ENCODE measurements around the gene LIN54.
"Not testable (repeated sequence)": the region's sequence is repeated elsewhere in the genome, so short reads cannot be mapped to it uniquely, and the experiment has no call there.

The LIN54 gene

GRCh38 chr4:83009529-83009928 is 1.1 kb downstream of the LIN54 start:
- peak overlapping the region; percentile 91 for H3K4me3 ChIP-seq (replicated peaks; ENCODE audit: low read depth, low read length)
- TF ChIP-seq, protein P1, sequence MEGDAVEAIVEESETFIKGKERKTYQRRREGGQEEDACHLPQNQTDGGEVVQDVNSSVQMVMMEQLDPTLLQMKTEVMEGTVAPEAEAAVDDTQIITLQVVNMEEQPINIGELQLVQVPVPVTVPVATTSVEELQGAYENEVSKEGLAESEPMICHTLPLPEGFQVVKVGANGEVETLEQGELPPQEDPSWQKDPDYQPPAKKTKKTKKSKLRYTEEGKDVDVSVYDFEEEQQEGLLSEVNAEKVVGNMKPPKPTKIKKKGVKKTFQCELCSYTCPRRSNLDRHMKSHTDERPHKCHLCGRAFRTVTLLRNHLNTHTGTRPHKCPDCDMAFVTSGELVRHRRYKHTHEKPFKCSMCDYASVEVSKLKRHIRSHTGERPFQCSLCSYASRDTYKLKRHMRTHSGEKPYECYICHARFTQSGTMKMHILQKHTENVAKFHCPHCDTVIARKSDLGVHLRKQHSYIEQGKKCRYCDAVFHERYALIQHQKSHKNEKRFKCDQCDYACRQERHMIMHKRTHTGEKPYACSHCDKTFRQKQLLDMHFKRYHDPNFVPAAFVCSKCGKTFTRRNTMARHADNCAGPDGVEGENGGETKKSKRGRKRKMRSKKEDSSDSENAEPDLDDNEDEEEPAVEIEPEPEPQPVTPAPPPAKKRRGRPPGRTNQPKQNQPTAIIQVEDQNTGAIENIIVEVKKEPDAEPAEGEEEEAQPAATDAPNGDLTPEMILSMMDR (IDR thresholded peaks at IDR 0.05; ENCODE audit: insufficient read depth, low read length, poor library complexity, severe bottlenecking) = no peak
- no peak for DNase-seq (ENCODE audit: extremely low read depth, insufficient read length)
- no peaks in the 10 kb centered on the region for H3K27me3 ChIP-seq (replicated peaks; ENCODE audit: control insufficient read depth, insufficient read depth, low read length)
- no peaks in the 10 kb centered on the region for H3K36me3 ChIP-seq (ENCODE audit: control insufficient read depth, insufficient read depth, low read length)

- DNase-seq (ENCODE audit: extremely low read depth, insufficient read length); H3K27me3 ChIP-seq (replicated peaks; ENCODE audit: control insufficient read depth, insufficient read depth, low read length); H3K36me3 ChIP-seq (ENCODE audit: control insufficient read depth, insufficient read depth, low read length): not testable (repeated sequence)
These were observed 7.4 kb downstream of the LIN54 start for GRCh38 chr4:83003044-83003791.

DNA sequence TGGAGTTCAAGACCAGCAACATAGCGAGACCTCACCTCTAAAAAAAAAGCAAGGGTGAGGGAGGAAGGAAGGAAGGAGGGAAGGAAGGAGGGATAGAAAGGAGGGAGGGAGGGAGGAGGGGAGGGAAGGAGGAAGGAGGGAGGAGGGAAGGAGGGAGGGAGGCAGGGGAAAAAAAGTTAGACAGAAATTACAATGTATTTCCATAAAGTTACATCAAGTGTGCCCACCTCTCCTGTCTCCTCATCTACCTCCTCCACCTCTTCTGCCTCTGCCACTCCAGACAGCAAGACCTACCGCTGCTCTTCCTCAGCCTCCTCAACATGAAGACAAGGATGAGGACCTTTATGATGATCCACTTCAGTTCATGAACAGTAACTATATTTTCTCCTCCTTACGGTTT is 8.3 kb downstream of the LIN54 start:
- Histone ChIP-seq H3K27me3 (replicated peaks; ENCODE audit: control insufficient read depth, insufficient read depth, low read length) (no peaks in the 10 kb centered on the region), H3K36me3 (ENCODE audit: control insufficient read depth, insufficient read depth, low read length) (no peaks in the 10 kb centered on the region), H3K4me3 (replicated peaks; ENCODE audit: low read depth, low read length) (no peak overlapping the region)
- no peak for DNase-seq (ENCODE audit: extremely low read depth, insufficient read length)
- TF ChIP-seq, protein P1 (IDR thresholded peaks at IDR 0.05; ENCODE audit: insufficient read depth, low read length, poor library complexity, severe bottlenecking) = no peak

More at GRCh38 chr4:83003044-83003791, 7.4 kb downstream of the LIN54 start:
- not testable (repeated sequence) for H3K4me3 ChIP-seq (replicated peaks; ENCODE audit: low read depth, low read length)

- Histone ChIP-seq H3K4me3 (replicated peaks; ENCODE audit: low read depth, low read length) (no peak overlapping the region), H3K36me3 (ENCODE audit: control insufficient read depth, insufficient read depth, low read length) (no peaks in the 10 kb centered on the region), H3K27me3 (replicated peaks; ENCODE audit: control insufficient read depth, insufficient read depth, low read length) (no peaks in the 10 kb centered on the region)
- DNase-seq (ENCODE audit: extremely low read depth, insufficient read length) = no peak
- TF ChIP-seq, protein P1 (IDR thresholded peaks at IDR 0.05; ENCODE audit: insufficient read depth, low read length, poor library complexity, severe bottlenecking) = no peak
These were observed 11.7 kb downstream of the LIN54 start for GRCh38 chr4:82998898-82999297.

DNA sequence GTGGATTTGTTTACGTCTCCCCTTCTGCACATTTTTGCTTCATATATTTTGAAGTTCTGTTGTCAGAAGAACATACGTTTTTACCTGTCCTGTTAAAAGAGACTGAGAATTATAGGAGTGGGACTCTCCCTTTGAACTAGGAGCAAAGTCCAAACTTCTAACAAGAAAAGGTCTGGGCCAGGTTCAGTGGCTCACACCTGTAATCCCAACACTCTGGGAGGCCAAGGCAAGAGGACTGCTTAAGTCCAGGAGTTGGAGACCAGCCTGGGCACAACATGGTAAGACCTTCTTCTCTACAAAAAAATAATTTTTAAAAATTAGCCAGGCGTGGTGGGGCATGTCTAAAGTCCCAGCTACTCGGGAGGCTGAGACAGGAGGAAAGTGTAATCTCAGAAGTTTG is 15.8 kb downstream of the LIN54 start:
- TF ChIP-seq, protein P1 (IDR thresholded peaks at IDR 0.05; ENCODE audit: insufficient read depth, low read length, poor library complexity, severe bottlenecking) = no peak
- no peaks in the 10 kb centered on the region for H3K27me3 ChIP-seq (replicated peaks; ENCODE audit: control insufficient read depth, insufficient read depth, low read length)
- no peaks in the 10 kb centered on the region for H3K36me3 ChIP-seq (ENCODE audit: control insufficient read depth, insufficient read depth, low read length)
- DNase-seq (ENCODE audit: extremely low read depth, insufficient read length) = no peak
- no peak overlapping the region for H3K4me3 ChIP-seq (replicated peaks; ENCODE audit: low read depth, low read length)

DNA sequence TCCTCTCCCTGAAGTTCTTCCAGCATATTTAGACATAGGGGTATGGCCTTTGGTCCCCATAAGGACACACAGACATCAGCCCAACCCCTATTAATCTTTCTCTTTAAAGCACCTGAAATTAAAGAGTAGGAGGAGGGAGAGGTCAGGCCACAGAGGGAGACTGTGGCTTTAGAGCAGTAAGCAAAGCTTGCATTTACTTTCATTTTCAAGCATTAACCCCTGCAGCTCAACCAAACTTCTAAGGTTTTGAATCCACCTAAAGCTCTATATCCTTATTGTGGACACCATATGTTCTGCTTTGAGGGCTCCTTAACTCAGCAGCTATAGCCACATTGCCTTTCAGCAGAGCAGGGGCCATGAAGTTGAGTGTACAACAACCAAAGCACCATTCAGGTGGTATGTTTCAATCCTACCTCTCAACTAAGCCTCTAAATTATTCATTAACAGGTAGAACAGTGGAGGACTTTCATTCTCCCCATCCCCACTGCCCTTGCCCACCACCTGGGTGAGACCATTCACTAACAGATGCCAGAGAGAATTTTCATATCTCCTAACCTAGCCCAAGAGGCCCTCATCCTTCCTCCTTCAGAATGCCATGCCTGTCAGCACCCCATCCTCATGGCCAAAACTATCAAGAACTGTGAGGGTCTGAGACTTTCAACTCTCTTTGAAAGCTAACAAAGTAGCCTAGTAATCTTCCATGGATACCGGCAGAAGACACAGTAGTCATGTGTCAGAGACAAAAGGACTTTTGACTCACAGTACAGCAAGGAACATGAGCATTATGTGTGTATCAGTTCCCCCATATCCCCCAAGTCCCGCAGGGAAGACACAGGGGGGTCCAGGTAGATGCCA is 20.8 kb downstream of the LIN54 start:
- Histone ChIP-seq H3K36me3 (ENCODE audit: control insufficient read depth, insufficient read depth, low read length) (no peaks in the 10 kb centered on the region), H3K27me3 (replicated peaks; ENCODE audit: control insufficient read depth, insufficient read depth, low read length) (no peaks in the 10 kb centered on the region), H3K4me3 (replicated peaks; ENCODE audit: low read depth, low read length) (peak overlapping the region; percentile 28; the same call in 1 of the 2 replicates)
- DNase-seq (ENCODE audit: extremely low read depth, insufficient read length) = no peak
- TF ChIP-seq, protein P1 (IDR thresholded peaks at IDR 0.05; ENCODE audit: insufficient read depth, low read length, poor library complexity, severe bottlenecking) = no peak

All from GM06990 (cell line).